CMK (cell line): Measurements from ENCODE around the gene AP1B1.
"Not testable (repeated sequence)": the region's sequence is repeated elsewhere in the genome, so short reads cannot be mapped to it uniquely, and the experiment has no call there.

Source experiments
- DNase-seq: peaks from one replicate; pipeline ENCODE4 v3.0.0-alpha.2; 2010; ENCODE audit warnings: low read depth

The AP1B1 gene

GRCh38 chr22:29386708-29387107 lies 1.7 kb downstream of the AP1B1 start:
- no peak for DNase-seq

GRCh38 chr22:29385748-29386147 lies 2.6 kb downstream of the AP1B1 start:
- no peak for DNase-seq

GRCh38 chr22:29385151-29385704 lies 3.1 kb downstream of the AP1B1 start:
- DNase-seq: no peak

- DNase-seq: no peak
These were observed 4.6 kb downstream of the AP1B1 start for GRCh38 chr22:29383740-29384139.

GRCh38 chr22:29382580-29383302 lies 5.6 kb downstream of the AP1B1 start:
- DNase-seq: no peak

GRCh38 chr22:29380856-29381255 lies 7.5 kb downstream of the AP1B1 start:
- no peak for DNase-seq

GRCh38 chr22:29380032-29380781 lies 8.2 kb downstream of the AP1B1 start:
- DNase-seq: no peak

- DNase-seq: no peak
These were observed 9.1 kb downstream of the AP1B1 start for GRCh38 chr22:29379258-29379657.

- no peak for DNase-seq
These were observed 10.4 kb downstream of the AP1B1 start for GRCh38 chr22:29377979-29378378.

- DNase-seq: not testable (repeated sequence)
These were observed 11.7 kb downstream of the AP1B1 start for GRCh38 chr22:29376705-29377104.

GRCh38 chr22:29375398-29376076 lies 12.8 kb downstream of the AP1B1 start:
- no peak for DNase-seq

GRCh38 chr22:29374806-29375205 lies 13.6 kb downstream of the AP1B1 start:
- DNase-seq: not testable (repeated sequence)

GRCh38 chr22:29374401-29374800 lies 14.0 kb downstream of the AP1B1 start:
- no peak for DNase-seq

GRCh38 chr22:29370537-29370936 lies 17.8 kb downstream of the AP1B1 start:
- no peak for DNase-seq

- no peak for DNase-seq
These were observed 18.9 kb downstream of the AP1B1 start for GRCh38 chr22:29369460-29369859.

GRCh38 chr22:29359469-29359868 lies 28.9 kb downstream of the AP1B1 start:
- DNase-seq: no peak

GRCh38 chr22:29357193-29357890 lies 31.0 kb downstream of the AP1B1 start:
- not testable (repeated sequence) for DNase-seq

- no peak for DNase-seq
These were observed 34.5 kb downstream of the AP1B1 start for GRCh38 chr22:29353860-29354259.

GRCh38 chr22:29353286-29353685 lies 35.1 kb downstream of the AP1B1 start:
- no peak for DNase-seq

- DNase-seq: no peak
These were observed 35.6 kb downstream of the AP1B1 start for GRCh38 chr22:29352778-29353177.

- DNase-seq: no peak
These were observed 36.5 kb downstream of the AP1B1 start for GRCh38 chr22:29351891-29352290.

GRCh38 chr22:29351042-29351441 lies 37.3 kb downstream of the AP1B1 start:
- no peak for DNase-seq
